Left lung (tissue), 10 donors: ENCODE measurements around the gene BPIFB2. TPM values are rescaled to one million over a fixed set of nuclear protein-coding genes. Genes with fewer than 3 reads are reported as not detected.
A peak's percentile ranks its signal among the peaks of the same experiment; 100 is the strongest.
"Not testable (repeated sequence)": the region's sequence is repeated elsewhere in the genome, so short reads cannot be mapped to it uniquely, and the experiment has no call there.

Experiments
- ATAC-seq: fragments of 200-7000 bp; cut with Tn5 transposase; one replicate; pipeline ENCODE4 v1.9.1; 2020; ENCODE audit warnings: moderate library complexity
- DNase-seq, 4 donors: peaks; one replicate each; pipeline ENCODE4 v3.0.0-alpha.2; 2013 to 2020
- H3K27ac ChIP-seq, 2 donors: fragments of 200-600 bp; sonication (generic) in 1 of 2; one replicate each; pipeline versions ENCODE4 v1.5.0 to v1.8.0; 2020 to 2021
- H3K27me3 ChIP-seq, 2 donors: fragments of 200-600 bp; sonication (generic) in 1 of 2; one replicate each; pipeline versions ENCODE4 v1.5.0 to v1.8.0; 2020 to 2021
- H3K36me3 ChIP-seq, 2 donors: fragments of 200-600 bp; sonication (generic) in 1 of 2; one replicate each; pipeline versions ENCODE4 v1.5.0 to v1.8.0; 2020 to 2021
- H3K4me1 ChIP-seq, 2 donors: fragments of 200-600 bp; one replicate each; pipeline ENCODE4 v1.8.0; 2021
- H3K4me3 ChIP-seq, 2 donors: fragments of 200-600 bp; sonication (generic) in 1 of 2; one replicate each; pipeline versions ENCODE4 v1.5.0 to v1.8.0; 2020 to 2021; ENCODE audit warnings: mild to moderate bottlenecking in 1 of 2
- H3K9me3 ChIP-seq, 2 donors: fragments of 200-600 bp; sonication (generic) in 1 of 2; one replicate each; pipeline versions ENCODE4 v1.5.0 to v1.8.0; 2020 to 2021
- intact Hi-C, 2 donors: fragments of 100-400 bp; cut with DNase I; formaldehyde crosslinking; loops; one replicate each; pipeline versions ENCODE4 v1.11.2 to v1.14.2; 2022
- polyA plus RNA-seq, 6 donors: library from polyadenylated mRNA; unstranded; fragments of 120-200 nt; gene quantifications; one replicate each; pipeline ENCODE4 v1.2.1, GENCODE V29; 2013; ENCODE audit not compliant: insufficient read length in 6 of 6
- total RNA-seq, 2 donors: library from RNA; stranded (reverse); fragmentation: NEBNext Ultra II Directional; extraction: Animal tissue kit (Norgen Biotek cat#: 25700); gene quantifications; one replicate each; pipeline ENCODE4 v1.2.1, GENCODE V29; 2021
- TF ChIP-seq, protein P1 (sequence below), 2 donors: fragments of 200-600 bp; sonication (generic) in 1 of 2; IDR thresholded peaks; one replicate each; pipeline versions ENCODE4 v1.5.0 to v1.8.0; 2021; ENCODE audit warnings: antibody characterized with exemption in 2 of 2
- donor health status: DM: no; HTN: yes; CAD: no.
- donor health status: DM: no; HTN: no; CAD: no.

BPIFB2 gene
- total and polyA plus RNA-seq, 8 donors: 0.65 TPM; not detected in 7

DNA sequence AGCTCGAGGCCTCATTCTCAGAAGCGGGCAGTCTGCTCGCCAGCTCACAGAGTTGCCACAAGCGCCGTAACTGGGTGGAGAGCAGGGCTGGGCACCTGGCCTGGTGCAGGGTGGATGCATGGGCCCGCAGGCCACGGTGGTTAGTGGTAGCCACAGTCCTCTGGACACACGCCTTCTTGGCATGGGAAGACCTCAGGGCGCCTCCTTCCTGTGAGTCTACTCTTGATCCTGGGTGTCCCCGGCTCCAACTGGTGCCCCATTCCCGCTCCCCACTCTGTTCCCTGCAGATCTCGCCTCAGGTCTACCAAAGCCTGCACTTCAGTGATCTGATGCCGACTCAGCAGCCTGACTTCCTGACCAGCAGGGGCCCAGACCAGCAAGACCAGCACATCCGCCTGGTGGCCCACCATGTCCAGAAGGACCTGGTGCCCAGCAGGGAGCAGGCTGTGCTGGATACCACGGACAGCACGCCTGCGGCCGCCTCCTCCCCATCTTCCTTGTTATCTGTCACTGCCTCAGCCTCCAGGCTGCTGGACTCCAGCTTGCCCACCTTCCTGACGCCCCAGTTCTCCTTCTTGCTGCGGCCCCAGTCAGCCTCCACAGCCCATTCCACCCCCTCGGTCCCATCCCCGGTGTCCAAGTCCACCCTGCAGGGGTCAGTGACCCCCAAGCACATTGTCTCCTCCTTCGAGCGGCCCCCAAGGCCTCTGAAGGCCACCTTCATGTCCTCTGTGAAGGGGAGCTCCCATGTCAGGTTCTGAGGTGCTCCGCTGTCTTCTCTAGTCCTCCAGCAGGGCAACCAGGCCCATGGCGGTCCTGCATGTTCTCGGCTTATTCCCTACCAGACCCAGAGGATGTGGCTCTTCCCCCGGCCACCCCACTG, 46.4 kb upstream of the BPIFB2 start:
- TF ChIP-seq, protein P1, sequence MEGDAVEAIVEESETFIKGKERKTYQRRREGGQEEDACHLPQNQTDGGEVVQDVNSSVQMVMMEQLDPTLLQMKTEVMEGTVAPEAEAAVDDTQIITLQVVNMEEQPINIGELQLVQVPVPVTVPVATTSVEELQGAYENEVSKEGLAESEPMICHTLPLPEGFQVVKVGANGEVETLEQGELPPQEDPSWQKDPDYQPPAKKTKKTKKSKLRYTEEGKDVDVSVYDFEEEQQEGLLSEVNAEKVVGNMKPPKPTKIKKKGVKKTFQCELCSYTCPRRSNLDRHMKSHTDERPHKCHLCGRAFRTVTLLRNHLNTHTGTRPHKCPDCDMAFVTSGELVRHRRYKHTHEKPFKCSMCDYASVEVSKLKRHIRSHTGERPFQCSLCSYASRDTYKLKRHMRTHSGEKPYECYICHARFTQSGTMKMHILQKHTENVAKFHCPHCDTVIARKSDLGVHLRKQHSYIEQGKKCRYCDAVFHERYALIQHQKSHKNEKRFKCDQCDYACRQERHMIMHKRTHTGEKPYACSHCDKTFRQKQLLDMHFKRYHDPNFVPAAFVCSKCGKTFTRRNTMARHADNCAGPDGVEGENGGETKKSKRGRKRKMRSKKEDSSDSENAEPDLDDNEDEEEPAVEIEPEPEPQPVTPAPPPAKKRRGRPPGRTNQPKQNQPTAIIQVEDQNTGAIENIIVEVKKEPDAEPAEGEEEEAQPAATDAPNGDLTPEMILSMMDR (IDR thresholded peaks at IDR 0.05): no peak
- peaks cover 0 to 21% of the 10 kb centered on the region in 2 donors for H3K9me3 ChIP-seq
- intact Hi-C loops: no loop called here
- H3K4me1 ChIP-seq: no peaks in the 10 kb centered on the region
- H3K27me3 ChIP-seq: peaks cover 0 to 24% of the 10 kb centered on the region in 2 donors
- ATAC-seq (no peak), DNase-seq (peak in 1 of 4 donors; percentile 67)
- H3K27ac ChIP-seq: no peak overlapping the region
- H3K36me3 ChIP-seq: no peaks in the 10 kb centered on the region
- H3K4me3 ChIP-seq: no peak overlapping the region

DNA sequence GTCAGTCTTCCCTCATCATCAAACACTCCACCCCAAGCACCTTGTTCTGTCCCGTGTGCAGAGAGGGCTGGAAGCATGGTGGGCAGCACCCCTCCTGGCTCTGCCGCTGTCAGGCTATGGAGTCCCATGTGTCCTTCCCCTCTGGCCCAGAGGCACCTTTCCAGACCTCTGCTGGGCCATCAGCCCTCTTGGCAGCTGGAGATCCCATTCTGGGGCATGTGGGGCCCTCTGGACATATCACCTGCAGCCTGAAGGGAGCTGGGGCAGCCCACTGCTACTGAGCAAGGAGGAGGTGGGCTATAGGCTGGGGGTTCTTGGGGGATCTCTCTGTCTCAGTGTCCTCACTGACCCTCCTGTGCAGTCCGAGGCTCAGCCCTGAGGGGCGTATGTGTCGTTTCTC, 45.5 kb upstream of the BPIFB2 start:
- no peak for DNase-seq
- no peak for ATAC-seq
- H3K27me3 ChIP-seq: peaks cover 0 to 24% of the 10 kb centered on the region in 2 donors
- intact Hi-C loops: no loop called here
- H3K9me3 ChIP-seq: peaks cover 0 to 11% of the 10 kb centered on the region in 2 donors
- no peaks in the 10 kb centered on the region for H3K36me3 ChIP-seq
- TF ChIP-seq, protein P1 (IDR thresholded peaks at IDR 0.05): no peak
- H3K4me1 ChIP-seq: no peaks in the 10 kb centered on the region
- H3K4me3 ChIP-seq: no peak overlapping the region
- H3K27ac ChIP-seq: no peak overlapping the region

DNA sequence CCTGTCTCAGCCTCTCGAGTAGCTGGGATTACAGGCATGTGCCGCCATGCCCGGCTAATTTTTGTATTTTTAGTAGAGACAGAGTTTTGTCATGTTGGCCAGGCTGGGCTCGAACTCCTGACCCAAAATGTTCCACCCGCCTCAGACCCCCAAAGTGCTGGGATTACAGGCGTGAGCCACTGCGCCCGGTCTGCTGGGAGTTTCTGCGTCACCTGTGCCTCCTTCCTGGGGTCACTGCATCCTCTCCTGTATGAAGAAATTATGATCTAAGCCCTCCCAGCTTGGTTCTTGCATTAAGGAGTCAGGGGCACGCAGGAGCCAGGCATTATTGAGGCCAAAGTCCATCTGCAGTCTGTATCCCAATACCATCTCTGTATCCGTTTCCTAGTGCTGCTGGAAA, 44.9 kb upstream of the BPIFB2 start:
- H3K27ac ChIP-seq, DNase-seq, H3K4me1 ChIP-seq, ATAC-seq, H3K4me3 ChIP-seq, intact Hi-C loops, H3K9me3 ChIP-seq, H3K36me3 ChIP-seq: not testable (repeated sequence)
- peaks cover 0 to 24% of the 10 kb centered on the region in 2 donors for H3K27me3 ChIP-seq

DNA sequence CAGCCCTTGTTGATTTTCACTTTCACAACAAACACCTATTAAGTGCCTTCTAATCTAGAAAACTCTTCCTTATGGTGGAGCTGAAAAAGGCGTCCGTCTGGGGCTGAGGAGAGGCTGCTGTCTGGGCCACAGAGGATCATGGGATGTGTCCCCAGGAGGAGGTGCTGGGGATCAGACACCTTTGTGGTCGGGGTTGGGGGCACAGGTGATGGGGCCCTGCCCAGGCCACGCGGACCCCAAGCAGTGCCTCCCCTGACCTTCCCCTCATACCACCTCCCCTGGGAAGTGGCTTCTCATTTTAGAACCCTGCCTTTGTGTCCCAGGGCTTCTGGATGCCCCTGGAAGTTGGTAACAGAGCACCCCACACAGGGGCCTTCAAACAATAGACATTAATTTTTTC, 44.3 kb upstream of the BPIFB2 start:
- peaks cover 0 to 24% of the 10 kb centered on the region in 2 donors for H3K27me3 ChIP-seq
- intact Hi-C loops: no loop called here
- no peak overlapping the region for H3K27ac ChIP-seq
- H3K36me3 ChIP-seq: no peaks in the 10 kb centered on the region
- no peak for ATAC-seq
- no peak for DNase-seq
- no peaks in the 10 kb centered on the region for H3K9me3 ChIP-seq
- no peaks in the 10 kb centered on the region for H3K4me1 ChIP-seq
- H3K4me3 ChIP-seq: no peak overlapping the region
- TF ChIP-seq, protein P1 (IDR thresholded peaks at IDR 0.05): no peak

DNA sequence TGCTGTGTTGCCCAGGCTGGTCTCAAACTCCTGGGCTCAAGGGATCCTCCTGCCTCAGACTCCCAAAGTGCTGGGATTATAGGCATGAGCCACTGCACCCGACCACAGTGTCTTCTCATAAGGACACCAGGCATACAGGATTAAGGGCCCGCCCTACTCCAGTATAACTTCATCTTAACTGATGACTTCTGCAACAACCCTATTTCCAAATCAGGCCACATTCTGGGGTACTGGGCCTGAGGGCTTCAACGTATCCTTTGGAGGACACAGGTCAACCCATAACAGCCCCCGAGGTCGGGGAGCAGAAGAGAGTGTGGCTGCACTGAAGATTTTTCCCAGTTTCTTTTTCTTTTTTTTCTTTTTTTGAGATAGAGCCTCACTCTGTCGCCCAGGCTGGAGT, 42.9 kb upstream of the BPIFB2 start:
- DNase-seq (no peak), ATAC-seq (no peak)
- H3K9me3 ChIP-seq: no peaks in the 10 kb centered on the region
- intact Hi-C loops: no loop called here
- no peaks in the 10 kb centered on the region for H3K36me3 ChIP-seq
- TF ChIP-seq, protein P1 (IDR thresholded peaks at IDR 0.05): no peak
- H3K4me3 ChIP-seq: no peak overlapping the region
- no peak overlapping the region for H3K27ac ChIP-seq
- peaks cover 0 to 24% of the 10 kb centered on the region in 2 donors for H3K27me3 ChIP-seq
- no peaks in the 10 kb centered on the region for H3K4me1 ChIP-seq
